AML-193 (cell line): ENCODE measurements around the gene NUMBL.

Experiments
- DNase-seq, 2 experiments: peaks; one replicate each; lab custom pipeline; 2025; lab: John Stamatoyannopoulos, UW

Gene NUMBL

GRCh38 chr19:40716031-40716481 is 25.6 kb upstream of the NUMBL start:
- DNase-seq, result no peak

- peak; percentile 66 to 77 for DNase-seq
Observed at GRCh38 chr19:40714441-40715299, 24.2 kb upstream of the NUMBL start.

DNA sequence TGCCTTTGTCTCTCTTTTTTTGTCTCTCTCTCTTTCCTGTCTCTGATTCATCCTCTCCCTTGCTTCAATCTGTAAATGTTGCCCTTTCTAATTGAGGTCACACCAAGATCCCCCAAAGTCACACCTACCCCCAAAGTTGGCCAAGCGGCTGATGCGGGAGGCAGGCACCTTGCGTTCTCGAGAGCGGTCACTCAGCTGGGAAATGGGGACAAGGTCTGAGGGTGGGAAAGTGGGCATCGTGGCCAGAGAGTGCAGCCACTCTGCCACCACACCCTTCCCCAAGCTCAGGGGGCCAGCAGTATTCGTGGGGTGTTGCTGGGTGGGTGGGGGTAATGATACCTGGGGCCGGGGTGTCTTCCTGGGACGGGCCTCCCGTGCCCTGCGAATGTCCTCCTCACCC is 23.5 kb upstream of the NUMBL start:
- no peak for DNase-seq

DNA sequence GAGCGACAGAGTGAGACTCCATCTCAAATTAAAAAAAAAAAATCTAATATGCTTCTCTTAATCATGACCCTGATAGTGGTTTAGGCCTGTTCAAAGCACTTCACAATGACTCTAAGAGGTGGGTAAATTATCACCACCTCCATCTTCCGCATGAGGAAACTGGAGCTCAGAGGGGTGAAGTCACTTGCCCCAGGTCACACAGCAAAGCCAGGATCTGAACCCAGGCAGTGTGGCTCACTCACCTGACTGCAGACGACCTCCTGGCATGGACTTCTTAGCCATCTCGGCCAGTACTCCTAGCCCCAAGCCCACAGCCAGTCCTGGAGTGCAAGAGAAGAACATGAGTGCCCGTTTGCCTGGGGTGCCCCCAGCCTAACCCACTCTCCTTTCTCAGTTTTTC is 19.4 kb upstream of the NUMBL start:
- no peak for DNase-seq

DNA sequence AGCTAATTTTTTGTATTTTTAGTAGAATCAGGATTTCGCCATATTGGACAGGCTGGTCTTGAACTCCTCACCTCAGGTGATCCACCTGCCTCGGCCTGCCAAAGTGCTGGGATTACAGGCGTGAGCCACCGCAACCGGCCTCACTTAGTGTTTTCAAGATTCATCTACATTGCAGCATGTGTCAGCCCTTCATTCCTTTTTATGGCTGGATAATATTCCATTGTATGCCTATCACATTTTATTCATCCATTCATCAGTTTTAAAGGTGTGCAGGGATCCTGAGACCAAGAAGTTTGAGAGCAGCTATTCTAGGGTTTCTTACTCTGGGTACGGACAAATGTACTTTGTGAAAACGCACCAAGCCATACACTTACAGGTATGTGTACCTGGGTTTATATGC is 17.2 kb upstream of the NUMBL start:
- DNase-seq, result no peak

- no peak for DNase-seq
Observed at GRCh38 chr19:40705950-40706619, 15.6 kb upstream of the NUMBL start.

- no peak for DNase-seq
Observed at GRCh38 chr19:40705362-40705651, 14.9 kb upstream of the NUMBL start.

- no peak for DNase-seq
Observed at GRCh38 chr19:40704491-40705361, 14.3 kb upstream of the NUMBL start.

GRCh38 chr19:40703029-40703755 is 12.7 kb upstream of the NUMBL start:
- no peak for DNase-seq

GRCh38 chr19:40702337-40703012 is 12.0 kb upstream of the NUMBL start:
- no peak for DNase-seq

- no peak for DNase-seq
Observed at GRCh38 chr19:40701758-40702157, 11.3 kb upstream of the NUMBL start.

DNA sequence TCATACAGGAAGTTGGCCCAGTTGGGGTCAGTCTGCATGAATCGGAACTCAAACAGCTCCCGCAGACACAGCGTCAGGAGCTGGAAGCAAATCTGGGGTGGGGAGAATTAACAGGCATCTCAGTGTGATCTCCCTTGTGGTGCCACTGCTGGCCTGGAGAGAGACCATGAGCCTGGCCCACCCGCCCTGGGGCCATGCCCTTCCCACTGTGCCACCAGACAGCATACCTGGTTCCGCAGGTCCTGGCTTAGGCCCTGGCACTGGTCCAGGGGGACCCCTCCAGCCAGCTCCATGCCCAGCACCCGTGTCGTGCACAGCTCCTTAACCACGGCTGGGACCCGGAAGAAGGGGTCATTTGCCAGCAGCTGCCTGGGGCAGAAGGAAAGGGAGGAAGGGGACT is 9.6 kb upstream of the NUMBL start:
- DNase-seq, result no peak

GRCh38 chr19:40697007-40697406 is 6.6 kb upstream of the NUMBL start:
- DNase-seq, result no peak

GRCh38 chr19:40695881-40696280 is 5.4 kb upstream of the NUMBL start:
- no peak for DNase-seq

DNA sequence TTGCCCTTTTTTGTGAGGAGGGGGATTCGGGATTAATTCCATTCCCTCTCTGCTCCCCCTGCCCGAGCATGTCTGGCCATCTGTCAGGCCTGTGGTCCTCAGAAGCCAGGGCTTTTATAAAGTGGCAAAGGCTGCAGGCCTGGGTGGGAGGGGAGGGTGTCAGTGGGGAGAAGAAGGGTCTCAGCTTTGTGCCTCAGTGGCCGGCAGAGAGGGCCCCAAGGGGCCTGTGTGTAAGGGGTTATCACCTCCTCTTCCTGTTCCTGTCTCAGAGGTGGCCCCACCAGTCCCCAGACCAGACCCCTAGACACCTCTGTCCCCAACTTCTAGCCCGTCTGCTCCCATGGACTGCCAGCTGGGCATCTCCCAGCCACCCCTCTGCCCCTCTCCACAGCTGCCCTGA is 3.4 kb upstream of the NUMBL start:
- no peak for DNase-seq

DNA sequence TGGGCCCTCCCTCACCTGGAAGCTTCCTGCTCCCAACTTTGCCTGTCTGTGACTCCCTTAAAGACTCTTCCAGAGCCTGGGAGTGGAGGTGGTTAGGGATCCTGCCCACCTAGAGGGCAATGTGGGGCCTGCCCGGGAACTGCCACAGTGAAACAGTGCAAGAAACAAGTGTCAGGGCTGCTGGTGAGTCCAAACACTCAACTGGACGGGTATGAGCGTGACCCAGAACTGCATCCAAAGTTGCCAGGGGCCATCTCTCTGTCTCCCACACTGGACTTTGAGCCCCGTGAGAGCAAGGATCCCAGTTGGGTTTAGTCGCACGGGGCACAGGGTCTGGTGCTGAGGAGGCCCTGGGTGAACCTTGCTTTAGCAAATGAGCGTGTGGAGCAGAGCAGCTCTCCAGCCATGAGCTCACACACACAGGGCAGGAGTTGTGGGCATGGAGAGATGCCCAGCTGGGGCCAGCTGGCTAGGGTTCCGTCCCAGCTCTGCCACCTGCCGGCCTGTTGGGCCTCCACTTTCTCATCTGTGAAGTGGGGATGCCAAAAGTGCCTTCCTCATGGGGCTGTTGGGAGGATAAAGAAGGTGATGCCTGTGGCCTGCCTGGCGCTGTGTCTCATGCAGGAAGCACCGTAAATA is 2.8 kb upstream of the NUMBL start:
- no peak for DNase-seq

DNA sequence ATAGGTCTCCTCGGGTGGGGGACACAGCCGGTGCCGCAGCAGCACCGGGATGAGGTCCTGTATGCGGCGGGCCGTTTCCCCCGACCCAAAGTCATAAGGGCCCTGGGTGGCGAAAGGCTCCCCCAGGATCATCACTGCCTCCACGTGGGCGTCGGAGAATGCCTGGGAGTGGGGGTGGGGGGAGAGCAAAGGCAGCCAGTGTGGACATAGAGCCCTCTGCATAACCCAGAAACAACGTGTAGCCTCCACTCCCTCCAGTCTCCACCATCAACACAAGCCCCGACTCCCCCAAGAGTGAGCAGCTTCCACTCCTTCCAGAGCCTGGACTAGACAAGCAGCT is 1.7 kb upstream of the NUMBL start:
- DNase-seq, result no peak

GRCh38 chr19:40691421-40692211 is 1.2 kb upstream of the NUMBL start:
- no peak for DNase-seq

GRCh38 chr19:40690693-40691420 is 406 bp upstream of the NUMBL start:
- peak; percentile 74 to 78 for DNase-seq
